Activated CD4-positive, CD25-positive, alpha-beta regulatory T cell treated with anti-CD3 and anti-CD28 coated beads, Interleukin-2, amount 50 U/mL, for 72 hours (primary cell): ENCODE data around the gene DCLK1.
"Not testable (repeated sequence)": the region's sequence is repeated elsewhere in the genome, so short reads cannot be mapped to it uniquely, and the experiment has no call there.

Experiments used
- DNase-seq: peaks from one replicate; pipeline ENCODE4 v3.0.0; 2021

The DCLK1 gene

GRCh38 chr13:36082806-36083205 is 48.4 kb downstream of the DCLK1 start:
- DNase-seq, result no peak

GRCh38 chr13:36082396-36082795 is 48.8 kb downstream of the DCLK1 start:
- DNase-seq, result no peak

GRCh38 chr13:36076211-36076610 is 55.0 kb downstream of the DCLK1 start:
- no peak for DNase-seq

- no peak for DNase-seq
These were observed 56.5 kb downstream of the DCLK1 start for GRCh38 chr13:36074659-36075058.

GRCh38 chr13:36072152-36072935 is 58.8 kb downstream of the DCLK1 start:
- no peak for DNase-seq

GRCh38 chr13:36070504-36071192 is 60.5 kb downstream of the DCLK1 start:
- DNase-seq, result not testable (repeated sequence)

GRCh38 chr13:36069881-36070366 is 61.3 kb downstream of the DCLK1 start:
- DNase-seq, result no peak

- no peak for DNase-seq
These were observed 62.2 kb downstream of the DCLK1 start for GRCh38 chr13:36068991-36069390.

GRCh38 chr13:36068566-36068965 is 62.6 kb downstream of the DCLK1 start:
- DNase-seq, result no peak

GRCh38 chr13:36067746-36068381 is 63.3 kb downstream of the DCLK1 start:
- DNase-seq, result no peak

- no peak for DNase-seq
These were observed 68.9 kb downstream of the DCLK1 start for GRCh38 chr13:36062249-36062648.

- no peak for DNase-seq
These were observed 69.6 kb downstream of the DCLK1 start for GRCh38 chr13:36061621-36062020.

GRCh38 chr13:36061054-36061453 is 70.1 kb downstream of the DCLK1 start:
- DNase-seq, result no peak

GRCh38 chr13:36059321-36059720 is 71.9 kb downstream of the DCLK1 start:
- no peak for DNase-seq

- DNase-seq, result no peak
These were observed 73.1 kb downstream of the DCLK1 start for GRCh38 chr13:36058116-36058515.

- no peak for DNase-seq
These were observed 73.6 kb downstream of the DCLK1 start for GRCh38 chr13:36057547-36057946.

- no peak for DNase-seq
These were observed 74.1 kb downstream of the DCLK1 start for GRCh38 chr13:36057041-36057440.

GRCh38 chr13:36055366-36055765 is 75.8 kb downstream of the DCLK1 start:
- no peak for DNase-seq

- no peak for DNase-seq
These were observed 77.1 kb downstream of the DCLK1 start for GRCh38 chr13:36054041-36054440.

GRCh38 chr13:36051082-36051481 is 80.1 kb downstream of the DCLK1 start:
- DNase-seq, result no peak

- no peak for DNase-seq
These were observed 84.5 kb downstream of the DCLK1 start for GRCh38 chr13:36046672-36047071.

GRCh38 chr13:36038785-36039555 is 92.2 kb downstream of the DCLK1 start:
- DNase-seq, result no peak

- no peak for DNase-seq
These were observed 98.1 kb downstream of the DCLK1 start for GRCh38 chr13:36033035-36033434.
